Measurements from ENCODE around the gene ATF4. TPM values are rescaled to one million over a fixed set of nuclear protein-coding genes. Genes with fewer than 3 reads are reported as not detected.

The ATF4 gene
- total RNA-seq, 2 experiments from 2014 or later, result 720 to 732 TPM

GRCh38 chr22:39530692-39531331, 10.4 kb downstream of the ATF4 start:
- peaks cover 3% of the 10 kb centered on the region; the same call in 1 of the 2 replicates for H4K20me1 ChIP-seq (ENCODE audit: insufficient read depth, low read length)
- H3K4me1 ChIP-seq (ENCODE audit: insufficient read depth, low read length, poor library complexity, severe bottlenecking), result peaks cover 73% of the 10 kb centered on the region
- BruUV-seq (replicated peaks), result no TSS peak
- H3K9me3 ChIP-seq (ENCODE audit: low read length), result no peaks in the 10 kb centered on the region
- TF ChIP-seq CTCF (conservative IDR thresholded peaks at IDR 0.05; ENCODE audit: low read length) (peak; percentile 65), EZH2phosphoT487 (IDR thresholded peaks at IDR 0.05; ENCODE audit: borderline replicate concordance, low read depth, low read length) (no peak)
- H2AFZ ChIP-seq (ENCODE audit: low read length), result no peak overlapping the region
- H3K4me2 ChIP-seq (ENCODE audit: low read length), result peak overlapping the region; percentile 81
- H3K4me3 ChIP-seq (ENCODE audit: low read depth, low read length, poor library complexity, severe bottlenecking), result peak overlapping the region; percentile 97
- H3K9me2 ChIP-seq (ENCODE audit: insufficient read depth, low read length), result no peaks in the 10 kb centered on the region
- peaks cover 27% of the 10 kb centered on the region for H3K79me2 ChIP-seq (ENCODE audit: insufficient read depth, low read depth, low read length)
- H3K27ac ChIP-seq (ENCODE audit: low read depth, low read length, poor library complexity, severe bottlenecking), result peak overlapping the region; percentile 95
- peak; percentile 79 for DNase-seq (ENCODE audit: low spot score)
- ChIA-PET CTCF (ENCODE audit: unreplicated experiment) (interaction anchor here (0.6 kb wide), 2 partner anchors 34 to 223 kb away, joined by 3 read pairs; no protein-coding TSS in a partner anchor), POLR2A (interaction anchor here (0.6 to 2.4 kb wide), 6 partner anchors 11 to 513 kb away, joined by 3 to 15 read pairs (median 4); partner anchors contain the start of genes ATF4 and RPL3)
- H3K36me3 ChIP-seq (ENCODE audit: insufficient read depth, low read length), result peaks cover 44% of the 10 kb centered on the region
- intact Hi-C loops (cut with micrococcal nuclease; ENCODE audit: unreplicated experiment), result loop anchor here (10.0 kb wide), 2 partner anchors 414 to 644 kb away; partner anchors contain the start of gene TNRC6B

- peak within 1 kb of the TSS; percentile 66 for H3K27ac ChIP-seq (ENCODE audit: low read depth, low read length, poor library complexity, severe bottlenecking)
- peaks cover 3% of the 10 kb centered on the region; the same call in 1 of the 2 replicates for H4K20me1 ChIP-seq (ENCODE audit: insufficient read depth, low read length)
- H3K9me3 ChIP-seq (ENCODE audit: low read length), result no peaks in the 10 kb centered on the region
- no peak for TF ChIP-seq EZH2phosphoT487 (IDR thresholded peaks at IDR 0.05; ENCODE audit: borderline replicate concordance, low read depth, low read length)
- TF ChIP-seq CTCF (conservative IDR thresholded peaks at IDR 0.05; ENCODE audit: low read length), result no peak
- POLR2A ChIA-PET, result interaction anchor here (2.4 kb wide), 1 partner anchor 12 kb away, joined by 15 read pairs; the partner anchor contains the start of gene ATF4
- no peaks in the 10 kb centered on the region for H3K9me2 ChIP-seq (ENCODE audit: insufficient read depth, low read length)
- CTCF ChIA-PET (ENCODE audit: unreplicated experiment), result no interaction called here
- peak within 1 kb of the TSS; percentile 97 for H3K4me3 ChIP-seq (ENCODE audit: low read depth, low read length, poor library complexity, severe bottlenecking)
- H2AFZ ChIP-seq (ENCODE audit: low read length), result peak within 1 kb of the TSS; percentile 51; the same call in 1 of the 2 replicates
- intact Hi-C loops (cut with micrococcal nuclease; ENCODE audit: unreplicated experiment), result loop anchor here (2.0 to 10.0 kb wide), 3 partner anchors 412 to 814 kb away; partner anchors contain the start of genes ADSL and TNRC6B
- peak; percentile 100 for DNase-seq (ENCODE audit: low spot score)
- H3K4me2 ChIP-seq (ENCODE audit: low read length), result peak within 1 kb of the TSS; percentile 81
- H3K79me2 ChIP-seq (ENCODE audit: insufficient read depth, low read depth, low read length), result peaks cover 27% of the 10 kb centered on the region
- H3K4me1 ChIP-seq (ENCODE audit: insufficient read depth, low read length, poor library complexity, severe bottlenecking), result peaks cover 57% of the 10 kb centered on the region
- no TSS peak for BruUV-seq (replicated peaks)
- H3K36me3 ChIP-seq (ENCODE audit: insufficient read depth, low read length), result peaks cover 35% of the 10 kb centered on the region
Observed at GRCh38 chr22:39532215-39533073, 12.1 kb downstream of the ATF4 start, which contains the start of gene RPS19BP1. RPS19BP1 (minus strand) TSS chr22:39532748; CDS start chr22:39532738, 10 bp downstream.

Data from OCI-LY7 (cell line).